HepG2 (cell line): ENCODE results near the gene LDLR. TPM values are rescaled to one million over a fixed set of nuclear protein-coding genes. Genes with fewer than 3 reads are reported as not detected.

Source experiments
- CBX5 ChIP-seq: sonication (generic); formaldehyde crosslinking; IDR thresholded peaks from 2 replicates; pipeline ENCODE4 v1.4.0; 2020; ENCODE audit warnings: missing genetic modification reagents, borderline replicate concordance
- CSRNP2 ChIP-seq: sonication (generic); formaldehyde crosslinking; conservative IDR thresholded peaks from 2 replicates; pipeline ENCODE4 v1.8.0; 2022; ENCODE audit warnings: low read depth, missing genetic modification reagents
- MYPOP ChIP-seq: sonication (generic); formaldehyde crosslinking; IDR thresholded peaks from 2 replicates; pipeline ENCODE4 v1.8.1; 2023; ENCODE audit warnings: mild to moderate bottlenecking, moderate library complexity, missing genetic modification reagents
- PLRG1 ChIP-seq: fragments of 450-650 bp; conservative IDR thresholded peaks from 2 replicates; pipeline ENCODE4 v1.6.1; 2016
- RBM39 ChIP-seq: fragments of 200-400 bp; formaldehyde crosslinking; IDR thresholded peaks from one replicate; pipeline ENCODE4 v1.6.1; 2018; ENCODE audit warnings: antibody characterized with exemption, mild to moderate bottlenecking, low read depth, low read length; ENCODE audit not compliant: poor library complexity, severe bottlenecking
- REXO4 ChIP-seq: sonication (generic); formaldehyde crosslinking; IDR thresholded peaks from 2 replicates; pipeline ENCODE4 v1.8.0; 2022; ENCODE audit warnings: missing genetic modification reagents, mild to moderate bottlenecking, borderline replicate concordance
- RFX1 ChIP-seq: fragments of 450-650 bp; IDR thresholded peaks from 2 replicates; pipeline ENCODE4 v1.6.1; 2017
- SAFB2 ChIP-seq: sonication (generic); formaldehyde crosslinking; IDR thresholded peaks from 2 replicates; pipeline ENCODE4 v1.5.1; 2020; ENCODE audit warnings: missing genetic modification reagents, low read depth, mild to moderate bottlenecking, borderline replicate concordance
- SIN3B ChIP-seq: fragments of 150-350 bp; IDR thresholded peaks from 2 replicates; pipeline ENCODE4 v1.6.1; 2014; ENCODE audit warnings: low read length
- SNAPC4 ChIP-seq: sonication (generic); formaldehyde crosslinking; IDR thresholded peaks from 2 replicates; pipeline ENCODE4 v1.4.0; 2020; ENCODE audit warnings: mild to moderate bottlenecking, missing genetic modification reagents
- TIGD3 ChIP-seq: sonication (generic); formaldehyde crosslinking; IDR thresholded peaks from 2 replicates; pipeline ENCODE4 v1.5.1; 2020; ENCODE audit warnings: mild to moderate bottlenecking, missing genetic modification reagents, borderline replicate concordance
- ZNF260 ChIP-seq: sonication (generic); formaldehyde crosslinking; IDR thresholded peaks from 2 replicates; pipeline ENCODE4 v1.4.0; 2020; ENCODE audit warnings: missing genetic modification reagents, low read depth, mild to moderate bottlenecking, borderline replicate concordance
- ZNF484 ChIP-seq: sonication (generic); formaldehyde crosslinking; IDR thresholded peaks from 2 replicates; pipeline ENCODE4 v1.5.1; 2020; ENCODE audit warnings: mild to moderate bottlenecking, low read depth, missing genetic modification reagents, borderline replicate concordance
- polyA plus RNA-seq, 8 experiments: library from polyadenylated mRNA; depleted of rRNA in 3 of 8; stranded (reverse) in 7 of 8; unstranded in 1 of 8; fragments of >200 nt; fragmentation: Illumina TruSeq in 4 of 8; extraction: Trizol in 4 of 8; gene quantifications; 2 replicates each; pipeline versions ENCODE4 v1.2.1 to v1.2.3, GENCODE V29; 2011 to 2016; ENCODE audit warnings: low read depth in 4 of 8, missing spikeins in 1 of 8, mixed read lengths in 1 of 8; ENCODE audit not compliant: insufficient read depth in 1 of 8
- total RNA-seq, 5 experiments: library from RNA; depleted of rRNA; stranded (reverse); fragments of >200 nt; fragmentation: Illumina TruSeq; extraction: Trizol; gene quantifications; 2 replicates each; pipeline ENCODE4 v1.2.3, GENCODE V29; 2016; ENCODE audit warnings: low read depth in 1 of 5
- TF ChIP-seq, protein P1 (sequence below): sonication (generic); IDR thresholded peaks from 2 replicates; pipeline ENCODE4 v1.6.1; 2016; ENCODE audit warnings: low read depth, borderline replicate concordance
- TF ChIP-seq, protein P2 (sequence below): fragments of 450-650 bp; IDR thresholded peaks from 2 replicates; pipeline ENCODE4 v1.6.1; 2017
- TF ChIP-seq, protein P3 (sequence below): sonication (generic); formaldehyde crosslinking; IDR thresholded peaks from 2 replicates; pipeline ENCODE4 v1.4.0; 2020; ENCODE audit warnings: mild to moderate bottlenecking, missing genetic modification reagents

The LDLR gene
- total and polyA plus RNA-seq, 2 of the 13 experiments (the other 11 are each of a cell fraction or from before 2014, with no cell fraction given): 51.6 to 92.5 TPM

GRCh38 chr19:11090264-11090996, 1.2 kb downstream of the LDLR start (continued):
- TF ChIP-seq SNAPC4 (CRISPR knock-in tag) (no peak), ZNF260 (CRISPR knock-in tag) (no peak), ZNF484 (no peak), PLRG1 (no peak), SIN3B (no peak), REXO4 (CRISPR knock-in tag) (no peak), CSRNP2 (CRISPR knock-in tag) (no peak), TIGD3 (CRISPR knock-in tag) (no peak), SAFB2 (no peak), RBM39 (no peak), CBX5 (CRISPR knock-in tag) (no peak), MYPOP (no peak), RFX1 (no peak)
- TF ChIP-seq, protein P1, sequence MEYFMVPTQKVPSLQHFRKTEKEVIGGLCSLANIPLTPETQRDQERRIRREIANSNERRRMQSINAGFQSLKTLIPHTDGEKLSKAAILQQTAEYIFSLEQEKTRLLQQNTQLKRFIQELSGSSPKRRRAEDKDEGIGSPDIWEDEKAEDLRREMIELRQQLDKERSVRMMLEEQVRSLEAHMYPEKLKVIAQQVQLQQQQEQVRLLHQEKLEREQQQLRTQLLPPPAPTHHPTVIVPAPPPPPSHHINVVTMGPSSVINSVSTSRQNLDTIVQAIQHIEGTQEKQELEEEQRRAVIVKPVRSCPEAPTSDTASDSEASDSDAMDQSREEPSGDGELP: peak; percentile 32; the same call in 1 of the 2 replicates
- TF ChIP-seq, protein P2, sequence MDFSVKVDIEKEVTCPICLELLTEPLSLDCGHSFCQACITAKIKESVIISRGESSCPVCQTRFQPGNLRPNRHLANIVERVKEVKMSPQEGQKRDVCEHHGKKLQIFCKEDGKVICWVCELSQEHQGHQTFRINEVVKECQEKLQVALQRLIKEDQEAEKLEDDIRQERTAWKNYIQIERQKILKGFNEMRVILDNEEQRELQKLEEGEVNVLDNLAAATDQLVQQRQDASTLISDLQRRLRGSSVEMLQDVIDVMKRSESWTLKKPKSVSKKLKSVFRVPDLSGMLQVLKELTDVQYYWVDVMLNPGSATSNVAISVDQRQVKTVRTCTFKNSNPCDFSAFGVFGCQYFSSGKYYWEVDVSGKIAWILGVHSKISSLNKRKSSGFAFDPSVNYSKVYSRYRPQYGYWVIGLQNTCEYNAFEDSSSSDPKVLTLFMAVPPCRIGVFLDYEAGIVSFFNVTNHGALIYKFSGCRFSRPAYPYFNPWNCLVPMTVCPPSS: no peak
- TF ChIP-seq, protein P3, sequence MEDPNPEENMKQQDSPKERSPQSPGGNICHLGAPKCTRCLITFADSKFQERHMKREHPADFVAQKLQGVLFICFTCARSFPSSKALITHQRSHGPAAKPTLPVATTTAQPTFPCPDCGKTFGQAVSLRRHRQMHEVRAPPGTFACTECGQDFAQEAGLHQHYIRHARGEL: no peak
